GM20431 (cell line): ENCODE data around the gene IFI6.

Experiments
- in situ Hi-C: fragments of 300-500 bp; cut with MseI, MboI; formaldehyde crosslinking; loops from one replicate; pipeline ENCODE4 v1.15.0; 2020; ENCODE audit warnings: low sequenced_read_pairs; ENCODE audit not compliant: unreplicated experiment

IFI6 gene

DNA sequence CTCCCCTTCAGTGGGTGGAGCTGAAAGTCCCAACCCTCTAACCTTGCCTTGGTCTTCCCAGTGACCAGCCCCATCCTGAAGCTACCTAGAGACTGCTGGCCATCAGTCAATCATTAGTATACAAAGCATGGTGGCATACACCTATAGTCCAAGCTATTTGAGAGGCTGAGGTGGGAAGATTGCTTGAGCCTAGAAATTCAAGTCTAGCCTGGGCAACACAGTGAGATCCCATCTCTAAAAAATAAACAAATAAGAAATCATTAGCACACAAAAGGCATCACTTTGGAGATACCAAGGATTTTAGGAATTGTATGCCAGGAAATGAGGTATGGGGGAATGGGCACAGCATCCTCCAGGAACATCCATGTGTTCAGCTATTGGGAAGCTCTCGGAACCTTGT is 4.4 kb upstream of the IFI6 start:
- in situ Hi-C loops = no loop called here

DNA sequence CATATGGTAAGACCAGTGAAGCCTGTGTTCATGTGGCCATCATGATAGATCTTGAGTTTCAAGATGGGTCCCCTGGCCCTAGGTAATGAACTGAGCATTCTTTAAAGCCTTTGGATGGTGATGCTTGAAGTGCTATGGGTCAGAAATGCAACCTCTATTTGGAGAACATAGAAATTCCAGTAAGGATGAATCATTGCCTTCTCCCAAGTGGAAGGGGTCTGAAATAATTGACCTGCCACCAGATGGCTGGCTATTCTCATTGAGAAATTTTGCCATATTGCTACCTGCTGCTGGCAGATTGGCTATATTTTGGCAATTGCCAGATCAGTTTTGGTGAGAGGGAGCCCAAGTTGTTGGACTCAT is 739 bp upstream of the IFI6 start:
- in situ Hi-C loops = no loop called here

DNA sequence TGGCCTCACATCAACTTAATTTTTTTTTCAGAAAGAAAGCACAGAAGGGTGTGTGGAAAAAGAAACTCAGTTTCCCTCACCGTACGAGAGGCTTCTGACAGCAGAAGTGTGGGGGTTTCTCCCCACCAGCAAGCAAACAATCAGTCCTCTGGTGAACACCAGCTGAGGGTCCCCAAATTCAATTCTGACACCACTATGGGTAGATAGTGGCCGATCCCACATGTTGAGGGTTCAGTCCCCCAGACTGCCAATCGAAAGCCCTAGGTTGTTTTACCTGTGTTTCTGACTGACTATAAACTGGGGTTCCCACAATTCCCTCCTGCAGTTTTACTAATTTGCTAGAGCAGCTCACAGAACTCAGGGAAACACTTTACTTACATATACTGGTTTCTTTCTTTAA is 2.1 kb downstream of the IFI6 start:
- in situ Hi-C loops = no loop called here

DNA sequence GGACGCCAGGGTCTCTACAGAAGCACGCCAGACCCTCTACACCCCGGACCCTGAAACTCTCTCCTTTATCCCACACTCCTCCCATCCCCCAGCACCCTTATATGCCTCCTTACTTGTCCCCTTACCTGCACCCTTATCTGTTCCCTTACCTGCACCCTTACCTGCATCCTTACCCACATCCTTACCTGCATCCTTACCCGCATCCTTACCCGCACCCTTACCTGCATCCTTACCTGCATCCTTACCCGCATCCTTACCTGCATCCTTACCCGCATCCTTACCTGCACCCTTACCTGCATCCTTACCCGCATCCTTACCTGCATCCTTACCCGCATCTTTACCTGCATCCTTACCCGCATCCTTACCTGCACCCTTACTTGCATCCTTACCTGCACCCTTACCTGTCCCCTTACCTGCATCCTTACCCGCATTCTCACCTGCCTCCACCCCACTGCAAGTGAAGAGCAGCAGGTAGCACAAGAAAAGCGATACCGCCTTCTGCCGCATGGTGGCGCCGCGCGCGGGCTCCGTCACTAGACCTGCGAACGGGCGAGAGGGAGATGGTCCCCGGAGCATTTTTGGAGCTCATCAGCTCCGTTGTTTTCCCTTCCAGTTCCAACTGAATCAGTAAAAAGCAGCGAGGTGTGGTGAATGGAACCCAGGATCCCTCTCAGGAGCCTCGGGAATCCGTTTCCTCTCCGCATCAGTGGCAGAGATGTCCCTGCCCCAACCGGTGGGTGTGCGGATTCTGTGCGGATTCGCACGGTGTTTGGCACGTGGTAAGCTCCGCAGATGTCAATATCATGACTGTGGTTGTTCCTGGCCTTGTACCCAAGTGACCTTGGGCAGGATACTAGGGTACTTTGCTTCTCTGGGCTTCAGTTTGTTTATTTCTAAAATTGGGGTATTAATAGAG is 2.9 kb downstream of the IFI6 start:
- in situ Hi-C loops = no loop called here

DNA sequence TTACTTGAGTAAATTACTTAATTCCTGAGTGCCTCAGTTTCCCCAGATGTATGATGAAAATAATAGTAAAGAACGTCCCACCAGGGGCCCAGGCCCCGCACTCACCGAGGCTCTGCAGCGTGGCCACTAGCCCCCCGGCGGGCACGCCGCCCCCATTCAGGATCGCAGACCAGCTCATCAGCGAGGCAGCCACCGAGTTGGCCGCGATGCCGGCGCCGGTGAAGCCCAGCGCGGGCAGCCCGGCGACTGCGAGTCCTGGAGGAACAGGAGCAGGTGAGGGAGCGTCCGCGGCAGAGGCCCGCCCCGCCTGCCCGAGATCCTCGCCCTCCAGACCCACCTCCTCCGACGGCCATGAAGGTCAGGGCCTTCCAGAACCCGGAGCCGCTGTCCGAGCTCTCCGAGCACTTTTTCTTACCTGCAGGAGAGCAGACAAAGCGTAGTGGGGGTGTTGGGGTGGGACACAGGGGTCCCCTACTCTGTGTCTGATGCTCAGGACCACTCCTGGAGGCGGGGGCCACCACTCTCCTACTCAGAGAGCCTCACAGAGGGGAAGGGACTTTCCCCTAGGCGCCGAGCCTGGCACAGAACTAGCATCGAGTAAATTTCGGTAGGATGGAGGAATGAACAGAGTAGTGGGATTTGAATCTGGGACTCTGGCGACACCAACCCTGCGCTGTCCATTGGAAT is 3.7 kb downstream of the IFI6 start:
- in situ Hi-C loops = no loop called here

DNA sequence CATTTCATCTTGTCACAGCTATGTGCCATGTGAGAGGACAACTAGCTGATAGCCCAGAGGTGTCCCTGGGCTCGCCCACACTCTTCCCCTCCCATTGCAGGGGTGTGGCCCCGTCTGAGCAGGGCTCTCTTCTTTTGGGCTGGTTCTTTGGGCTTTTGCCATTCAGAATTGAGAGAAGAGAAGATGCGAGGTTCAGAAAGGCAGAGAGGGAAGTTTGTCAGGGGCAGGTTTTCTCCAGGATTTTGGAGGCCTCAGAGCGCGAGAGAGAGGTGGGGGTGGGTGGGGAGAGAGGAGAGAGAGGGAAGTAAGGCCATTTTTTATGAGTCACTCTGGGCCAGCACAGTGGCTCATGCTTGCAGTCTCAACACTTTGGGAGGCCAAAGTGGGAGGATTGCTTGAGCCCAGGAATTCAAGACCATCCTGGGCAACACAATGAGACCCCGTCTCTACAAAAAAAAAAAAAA is 5.2 kb downstream of the IFI6 start:
- in situ Hi-C loops = no loop called here

DNA sequence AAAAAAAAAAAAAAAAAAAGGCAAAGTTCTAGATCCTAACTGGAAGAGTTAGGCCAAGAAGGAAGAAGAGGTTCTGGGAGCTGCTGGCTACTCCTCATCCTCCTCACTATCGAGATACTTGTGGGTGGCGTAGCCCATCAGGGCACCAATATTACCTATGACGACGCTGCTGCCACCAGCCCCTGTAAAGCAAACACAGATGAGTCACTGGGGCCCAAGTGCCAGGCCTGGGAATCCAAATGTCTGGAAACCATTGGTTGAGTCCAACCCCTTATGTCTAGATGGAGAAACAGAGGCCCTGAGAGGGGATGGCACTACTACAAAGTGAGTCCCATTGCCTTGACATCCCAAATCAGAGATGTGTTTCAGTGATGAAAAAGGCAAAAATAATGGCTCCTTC is 5.7 kb downstream of the IFI6 start:
- in situ Hi-C loops = no loop called here

DNA sequence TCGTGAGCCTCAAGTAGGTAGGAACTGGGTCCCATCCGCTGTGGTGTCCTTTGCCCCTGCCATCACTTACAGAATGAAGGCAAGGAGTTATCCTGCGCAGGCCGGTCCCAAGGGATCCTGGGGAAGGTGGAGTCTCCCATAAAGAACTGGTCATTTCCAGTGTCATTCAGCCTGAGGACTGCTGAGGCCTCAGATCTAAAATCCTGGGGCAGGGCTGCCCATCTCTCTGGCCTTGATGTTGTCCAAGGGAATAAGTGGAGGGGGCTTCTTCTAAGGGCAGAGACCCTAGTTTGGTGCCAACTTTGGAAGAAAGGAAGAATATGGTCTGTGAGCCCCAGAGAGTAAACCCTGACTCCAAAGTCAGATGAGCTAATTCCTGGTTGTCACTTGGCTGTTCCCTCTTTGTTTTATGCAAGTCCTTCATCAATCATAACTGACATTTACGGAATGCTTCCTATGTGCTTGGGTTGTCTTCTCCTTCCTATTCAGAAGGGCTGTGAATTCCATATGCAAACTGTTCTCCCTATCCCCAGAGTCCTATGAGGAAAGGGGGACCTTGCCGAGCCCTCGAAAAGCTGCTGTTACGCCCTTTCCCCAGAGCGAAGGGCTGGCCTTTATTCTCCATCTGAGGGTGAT is 6.9 kb downstream of the IFI6 start:
- in situ Hi-C loops = no loop called here

DNA sequence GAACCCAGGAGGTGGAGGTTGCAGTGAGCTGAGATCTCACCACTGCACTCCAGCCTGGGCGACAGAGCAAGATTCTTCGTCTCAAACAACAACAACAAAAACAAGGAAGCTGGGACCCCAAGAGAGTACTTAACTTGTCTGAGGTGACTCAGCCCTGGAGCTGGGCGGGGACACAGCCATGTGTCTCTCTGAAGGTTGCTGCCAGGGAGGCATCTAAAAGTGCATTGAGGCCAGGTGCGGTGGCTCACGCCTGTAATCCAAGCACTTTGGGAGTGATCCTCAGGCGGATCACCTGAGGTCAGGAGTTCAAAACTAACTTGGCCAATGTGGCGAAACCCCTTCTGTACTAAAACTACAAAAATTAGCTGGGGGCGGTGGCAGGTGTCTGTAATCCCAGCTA is 7.7 kb downstream of the IFI6 start:
- in situ Hi-C loops = loop anchor here (5.0 kb wide), 1 partner anchor 57 kb away; no protein-coding TSS in a partner anchor

DNA sequence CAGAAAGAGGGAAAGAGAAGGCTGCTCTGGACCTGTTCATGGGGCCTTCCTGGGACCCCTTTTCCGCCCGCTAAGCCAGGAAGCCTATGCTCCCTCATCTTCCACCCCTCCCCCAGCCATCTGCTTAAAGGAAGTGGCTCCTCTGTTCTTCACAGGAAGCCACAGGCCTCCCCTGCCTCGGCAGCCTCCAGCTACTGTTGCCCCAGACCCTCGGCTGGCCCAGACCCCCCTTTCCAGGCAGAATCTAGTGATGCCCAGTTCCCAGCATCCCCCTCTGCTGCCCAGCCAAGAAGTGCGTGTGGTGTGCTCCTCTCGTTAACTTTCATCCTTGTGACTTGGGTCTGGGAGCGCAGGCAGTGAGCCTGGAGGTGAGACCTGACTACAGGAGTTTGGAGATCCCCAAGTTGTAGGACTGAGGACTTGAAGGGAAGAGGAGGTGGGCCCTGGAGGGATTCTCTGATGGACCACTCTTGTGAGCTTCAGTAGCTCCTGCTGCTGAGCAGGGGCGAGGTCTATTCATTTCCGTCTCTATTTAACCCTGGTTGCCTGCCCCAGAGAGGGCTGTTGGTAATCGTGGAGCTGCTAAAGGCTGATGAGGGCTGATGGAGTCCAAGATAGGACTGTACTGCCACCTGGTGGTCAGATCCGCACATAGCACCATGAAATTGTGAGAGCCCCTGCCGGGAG is 9.1 kb downstream of the IFI6 start:
- in situ Hi-C loops = loop anchor here (5.0 kb wide), 1 partner anchor 56 kb away; no protein-coding TSS in a partner anchor

DNA sequence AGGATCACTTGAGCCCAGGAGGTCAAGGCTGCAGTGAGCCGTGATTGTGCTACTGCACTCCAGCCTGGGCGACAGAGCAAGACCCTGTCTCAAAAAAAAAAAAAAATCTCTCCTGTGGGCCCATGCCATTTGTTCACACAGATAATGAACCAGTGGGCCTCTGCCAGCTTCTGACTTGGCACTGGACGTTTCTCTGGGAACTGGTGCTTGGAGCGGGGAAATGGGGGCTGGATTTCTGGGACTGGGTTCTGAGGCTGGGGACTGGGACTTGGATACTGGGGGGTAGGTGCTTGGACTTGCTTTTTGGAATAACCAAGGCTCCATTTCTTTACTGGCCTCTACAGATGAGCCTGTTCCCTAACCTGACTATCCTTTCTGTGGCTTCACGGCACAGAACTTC is 9.7 kb downstream of the IFI6 start:
- in situ Hi-C loops = loop anchor here (5.0 kb wide), 1 partner anchor 55 kb away; no protein-coding TSS in a partner anchor

DNA sequence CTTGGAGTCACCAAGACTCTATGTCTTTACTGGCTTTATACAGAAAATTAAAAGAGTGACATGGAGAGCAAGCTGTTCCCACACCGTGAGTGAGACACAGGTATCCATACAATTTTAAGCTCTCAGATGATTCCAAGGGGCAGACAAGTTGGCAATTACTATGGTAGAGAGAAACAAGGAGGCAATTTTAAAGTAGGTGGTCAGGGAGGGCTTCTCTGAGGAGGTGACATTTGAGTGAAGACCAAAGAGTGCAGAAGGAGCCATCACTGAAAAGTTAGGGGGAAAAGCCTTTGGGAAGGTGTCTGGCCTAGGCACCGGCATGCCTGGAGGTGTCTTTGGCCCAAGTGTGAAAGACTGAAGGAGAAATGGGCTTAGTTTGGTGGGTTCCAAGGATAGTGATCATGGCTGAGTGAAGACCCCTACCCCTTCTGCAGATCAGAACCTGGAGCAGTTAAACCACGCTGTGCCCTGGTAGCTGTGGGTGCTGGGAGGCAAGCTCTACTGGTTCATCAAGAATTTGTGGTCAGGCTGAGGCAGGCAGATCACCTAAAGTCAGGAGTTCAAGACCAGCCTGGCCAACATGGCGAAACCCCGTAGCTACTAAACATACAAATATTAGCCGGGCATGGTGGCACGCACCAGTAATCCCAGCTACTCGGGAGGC is 10.4 kb downstream of the IFI6 start:
- in situ Hi-C loops = loop anchor here (5.0 kb wide), 1 partner anchor 54 kb away; no protein-coding TSS in a partner anchor

DNA sequence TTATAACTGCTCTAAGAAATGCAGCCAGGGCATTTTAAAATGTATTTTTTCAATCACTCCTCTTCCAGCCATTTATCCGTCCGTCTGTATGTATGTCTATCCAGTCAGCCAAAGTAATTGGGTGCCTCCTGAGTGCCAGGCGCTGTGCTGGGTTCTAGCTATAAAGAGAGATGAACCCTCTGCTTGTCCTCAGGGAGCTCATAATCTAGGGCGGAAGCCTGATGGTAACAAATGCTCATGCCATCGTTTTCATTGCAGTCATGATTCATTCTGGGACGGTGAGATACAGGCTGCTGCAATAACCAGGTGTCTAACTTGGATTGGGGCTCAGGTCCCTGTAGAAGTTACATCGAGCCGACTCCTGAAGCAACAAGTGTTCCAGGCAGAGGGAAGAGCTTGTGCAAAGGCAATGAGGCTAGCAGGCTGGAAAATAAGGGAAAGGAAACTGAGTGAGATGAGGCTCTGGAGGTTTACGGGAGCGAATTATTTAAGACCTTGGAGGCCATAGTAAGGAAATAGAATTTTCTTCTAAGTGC is 11.6 kb downstream of the IFI6 start:
- in situ Hi-C loops = loop anchor here (5.0 kb wide), 1 partner anchor 53 kb away; no protein-coding TSS in a partner anchor

DNA sequence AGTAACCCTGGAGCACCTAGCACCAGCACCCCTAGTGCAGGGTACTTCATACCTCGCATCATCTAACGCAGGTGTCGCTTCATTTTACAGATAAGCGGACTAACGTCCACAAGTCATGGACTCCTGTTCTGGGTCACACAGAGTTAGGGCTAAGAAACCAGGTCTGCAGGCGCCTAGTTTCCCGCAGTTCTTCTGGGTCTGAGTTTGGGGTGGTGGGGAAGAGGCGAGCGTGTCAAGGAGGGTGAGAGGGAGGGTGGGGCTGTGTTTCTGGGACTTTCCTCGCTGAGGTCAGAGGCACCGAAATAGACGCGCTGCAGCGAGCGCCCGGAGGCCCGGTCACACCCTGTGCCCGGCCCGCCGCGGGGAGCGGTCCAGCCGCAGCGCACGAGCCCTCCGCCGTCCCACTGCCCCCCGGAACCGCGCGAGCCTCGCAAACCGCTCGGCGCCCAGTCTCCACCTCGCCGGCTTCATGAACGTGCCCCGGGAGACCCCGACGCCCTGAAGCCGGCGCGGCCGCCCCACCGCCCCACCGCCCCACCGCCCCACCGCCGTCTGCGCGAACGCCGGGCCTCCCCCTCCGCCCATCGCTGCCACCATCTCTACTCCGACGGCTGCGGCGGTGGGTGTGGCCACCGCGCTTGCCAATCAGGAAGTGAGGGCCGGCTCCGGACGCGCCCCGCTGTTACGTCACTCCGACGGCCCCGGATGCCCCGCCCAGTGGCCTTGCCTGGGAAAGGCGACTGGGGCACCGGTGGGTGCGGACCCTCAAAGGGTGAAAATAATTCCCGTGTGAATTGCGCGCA is 12.3 kb downstream of the IFI6 start:
- in situ Hi-C loops = loop anchor here (5.0 kb wide), 1 partner anchor 52 kb away; no protein-coding TSS in a partner anchor

DNA sequence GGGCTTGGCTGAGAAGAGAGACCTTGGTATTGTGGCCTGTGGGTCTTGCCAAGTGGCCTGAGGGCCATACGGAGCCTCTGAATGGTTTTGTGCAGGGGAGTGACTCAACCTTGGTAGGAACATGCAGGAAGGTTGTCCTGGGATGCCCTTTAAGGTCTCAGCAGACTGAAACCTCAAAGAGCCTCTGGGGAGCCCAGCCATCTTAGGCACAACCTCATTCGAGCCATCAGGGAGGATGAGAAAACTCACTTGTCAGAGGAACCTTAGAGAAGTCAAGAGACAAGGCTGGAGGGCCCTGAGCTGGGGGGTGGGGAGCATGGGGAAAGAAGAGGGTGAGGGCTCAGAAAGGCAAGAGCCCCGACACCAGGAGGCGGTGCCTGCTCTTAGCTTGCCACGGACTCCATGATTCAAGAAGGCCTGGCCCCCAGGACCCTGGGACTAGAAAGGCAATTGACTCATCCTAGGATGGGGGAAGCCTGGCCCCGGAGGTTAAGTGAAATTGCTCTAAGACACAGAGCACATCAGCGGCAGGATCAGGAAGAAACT is 13.0 kb downstream of the IFI6 start:
- in situ Hi-C loops = no loop called here

DNA sequence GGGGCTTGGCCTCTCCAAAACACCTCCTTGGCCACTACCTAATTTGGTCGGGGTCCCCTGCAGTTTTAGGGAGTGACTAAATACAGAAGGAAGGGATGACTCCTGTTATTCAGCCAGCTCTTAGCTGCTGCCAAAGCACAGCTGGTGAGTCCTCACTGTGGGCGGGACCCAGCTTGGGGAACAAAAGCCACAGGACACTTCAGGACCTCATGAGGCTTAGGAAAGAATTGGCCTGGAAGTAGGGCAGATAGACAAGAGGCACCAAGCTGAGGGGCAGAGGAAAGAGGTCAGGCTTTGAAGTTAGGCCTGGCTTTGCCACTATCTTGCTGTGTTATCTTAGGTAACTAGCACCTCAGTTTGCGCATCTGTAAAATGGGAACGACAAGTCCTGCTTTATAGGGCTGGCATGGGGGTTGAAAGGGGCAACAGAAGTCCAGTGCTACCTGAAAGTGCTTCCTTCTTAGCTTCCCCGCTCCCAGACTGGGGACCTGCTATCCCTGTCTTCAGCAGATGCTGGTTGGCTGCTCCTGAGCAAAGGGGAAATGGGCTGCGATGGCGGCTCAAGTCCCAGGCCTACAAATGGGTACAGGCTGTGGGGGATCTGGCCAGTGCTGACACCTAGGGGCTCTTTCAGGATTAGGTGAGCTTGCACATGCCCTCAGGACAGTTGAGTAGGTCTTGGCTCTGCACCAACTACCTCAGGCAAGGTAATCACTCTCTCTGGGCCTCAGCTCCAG is 15.7 kb downstream of the IFI6 start:
- in situ Hi-C loops = no loop called here

DNA sequence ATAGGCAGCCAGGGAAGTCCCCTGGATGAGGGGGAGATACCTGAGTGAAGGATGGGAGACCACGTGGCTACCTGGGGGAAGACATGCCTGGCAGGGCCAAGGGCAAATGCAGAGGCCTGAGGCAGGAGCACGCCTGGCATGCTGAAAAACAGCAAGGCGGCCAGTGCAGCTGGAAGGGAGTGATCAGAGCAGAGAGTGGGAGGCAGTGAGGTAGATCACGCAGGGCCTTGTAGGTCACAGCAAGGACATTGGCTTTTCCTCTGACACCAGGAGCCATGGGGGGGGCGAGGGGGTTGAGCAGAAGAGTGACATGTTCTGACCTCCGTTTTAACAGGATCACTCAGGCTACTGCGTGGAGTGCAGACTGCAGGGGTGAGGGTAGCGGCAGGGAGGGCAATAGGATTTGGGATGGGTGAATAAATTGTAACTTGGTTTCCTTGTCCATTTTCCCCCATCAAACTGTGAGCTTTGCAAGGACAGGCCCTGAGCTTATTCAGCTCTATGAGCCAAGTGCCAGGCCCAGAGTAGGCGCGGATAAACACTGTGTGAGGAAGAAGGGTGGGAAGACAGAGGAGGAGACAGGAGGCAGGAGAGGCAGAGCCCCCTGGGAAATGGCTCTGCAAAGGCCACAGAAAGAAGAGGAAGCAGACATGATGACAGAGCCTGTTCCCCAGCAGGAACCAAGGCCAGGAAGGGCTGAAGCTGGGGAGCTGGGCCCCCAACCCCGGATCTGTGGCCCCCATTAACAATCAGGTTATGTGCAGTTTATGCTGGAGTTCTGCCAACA is 16.6 kb downstream of the IFI6 start:
- in situ Hi-C loops = no loop called here
